ENCODE data around the gene RPP25.

DNA sequence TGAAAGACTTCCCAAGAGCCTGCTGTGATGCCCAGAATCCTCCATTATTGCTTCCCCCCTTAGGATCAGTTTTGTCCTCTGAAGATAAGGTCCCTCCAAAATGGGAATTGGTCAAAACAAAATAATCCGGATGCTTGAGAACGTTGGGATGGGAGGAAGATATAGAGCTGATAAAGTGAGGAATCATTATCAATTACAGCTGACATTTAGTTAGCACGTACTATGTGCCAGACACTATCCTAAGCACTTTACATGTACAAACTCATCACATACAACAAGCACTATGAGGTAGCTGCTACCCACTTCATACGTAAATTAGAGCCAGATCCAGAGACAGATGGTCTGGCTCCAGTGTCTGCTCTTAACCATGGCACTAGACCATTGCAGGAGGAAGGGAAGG, 6.6 kb upstream of the RPP25 start:
- TF ChIP-seq, protein P1, sequence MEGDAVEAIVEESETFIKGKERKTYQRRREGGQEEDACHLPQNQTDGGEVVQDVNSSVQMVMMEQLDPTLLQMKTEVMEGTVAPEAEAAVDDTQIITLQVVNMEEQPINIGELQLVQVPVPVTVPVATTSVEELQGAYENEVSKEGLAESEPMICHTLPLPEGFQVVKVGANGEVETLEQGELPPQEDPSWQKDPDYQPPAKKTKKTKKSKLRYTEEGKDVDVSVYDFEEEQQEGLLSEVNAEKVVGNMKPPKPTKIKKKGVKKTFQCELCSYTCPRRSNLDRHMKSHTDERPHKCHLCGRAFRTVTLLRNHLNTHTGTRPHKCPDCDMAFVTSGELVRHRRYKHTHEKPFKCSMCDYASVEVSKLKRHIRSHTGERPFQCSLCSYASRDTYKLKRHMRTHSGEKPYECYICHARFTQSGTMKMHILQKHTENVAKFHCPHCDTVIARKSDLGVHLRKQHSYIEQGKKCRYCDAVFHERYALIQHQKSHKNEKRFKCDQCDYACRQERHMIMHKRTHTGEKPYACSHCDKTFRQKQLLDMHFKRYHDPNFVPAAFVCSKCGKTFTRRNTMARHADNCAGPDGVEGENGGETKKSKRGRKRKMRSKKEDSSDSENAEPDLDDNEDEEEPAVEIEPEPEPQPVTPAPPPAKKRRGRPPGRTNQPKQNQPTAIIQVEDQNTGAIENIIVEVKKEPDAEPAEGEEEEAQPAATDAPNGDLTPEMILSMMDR (IDR thresholded peaks at IDR 0.05): no peak
- no peak for TF ChIP-seq POLR2A (IDR thresholded peaks at IDR 0.05)

Data from body of pancreas (tissue), 4 donors.